SHP77 treated with DMSO at 0.1 percent for 48 hours (cell line): ENCODE data around the gene ELAVL3.

Experiments
- DNase-seq: peaks from one replicate; lab custom pipeline; 2025; lab: John Stamatoyannopoulos, UW

ELAVL3 gene

DNA sequence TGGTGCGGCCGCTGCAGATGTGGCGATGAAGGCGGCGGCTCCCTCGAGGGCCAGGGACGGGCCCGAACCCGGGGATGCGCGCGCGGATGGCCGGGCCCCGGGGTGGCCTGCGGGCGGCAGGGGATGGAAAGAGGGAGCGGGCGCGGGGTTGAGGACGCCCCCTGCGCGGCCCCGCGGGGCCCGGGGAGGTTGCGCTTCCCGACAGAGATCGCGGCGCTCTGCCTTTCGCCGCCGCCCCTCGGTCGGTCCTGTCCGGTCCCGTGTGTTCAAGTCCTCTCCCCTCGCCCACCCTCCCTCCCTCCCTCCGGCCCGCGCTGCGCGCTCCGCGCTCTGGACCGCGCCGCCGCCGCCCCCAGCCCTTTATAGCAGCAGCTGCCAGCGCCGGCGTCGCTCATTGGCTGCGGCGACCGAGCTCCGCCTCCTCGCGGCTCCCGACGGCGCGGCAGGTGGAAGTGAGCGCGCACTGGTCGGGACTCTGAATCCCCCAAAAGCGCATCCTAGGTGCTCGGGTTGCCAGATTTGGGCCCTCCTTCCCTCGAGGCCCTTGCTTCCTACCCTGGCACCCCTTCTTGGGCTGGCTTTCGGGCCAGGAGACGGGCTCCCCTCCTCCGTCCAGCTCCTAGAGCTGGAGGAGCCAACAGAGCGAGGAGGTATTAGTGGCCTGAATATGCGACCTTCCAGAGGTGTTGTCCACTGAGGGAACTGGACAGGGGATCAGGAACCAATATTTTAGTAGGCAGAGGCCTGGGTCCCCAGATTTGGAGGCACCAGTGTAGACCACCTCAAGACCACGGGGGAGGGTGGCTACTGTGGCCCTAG is at the start of gene ELAVL3:
ELAVL3 (minus strand) TSS at position 332 of the 819 bp plus-strand sequence. CDS start 438 bp downstream, outside the sequence.
- DNase-seq: no peak

DNA sequence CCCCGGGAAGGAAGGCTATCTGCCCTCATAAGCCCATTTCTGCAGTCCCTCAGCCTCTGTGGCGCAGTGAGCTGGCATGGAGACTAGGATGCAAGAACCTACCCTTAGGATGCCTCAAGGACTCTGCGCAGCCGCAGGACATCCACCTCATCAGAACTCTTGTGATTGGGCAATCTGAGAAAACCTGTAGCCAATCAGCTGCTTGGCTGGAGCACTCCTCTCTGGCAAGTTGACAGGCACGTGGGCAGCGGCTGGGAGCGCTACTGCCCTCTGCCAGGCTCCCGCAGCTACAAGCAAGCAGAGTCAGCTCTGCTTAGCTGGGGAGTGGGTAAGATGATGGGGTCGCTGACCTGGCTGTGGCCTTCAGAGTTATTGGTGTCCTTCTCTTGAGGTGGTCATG is 49.6 kb upstream of the ELAVL3 start:
- peak; percentile 97 for DNase-seq

DNA sequence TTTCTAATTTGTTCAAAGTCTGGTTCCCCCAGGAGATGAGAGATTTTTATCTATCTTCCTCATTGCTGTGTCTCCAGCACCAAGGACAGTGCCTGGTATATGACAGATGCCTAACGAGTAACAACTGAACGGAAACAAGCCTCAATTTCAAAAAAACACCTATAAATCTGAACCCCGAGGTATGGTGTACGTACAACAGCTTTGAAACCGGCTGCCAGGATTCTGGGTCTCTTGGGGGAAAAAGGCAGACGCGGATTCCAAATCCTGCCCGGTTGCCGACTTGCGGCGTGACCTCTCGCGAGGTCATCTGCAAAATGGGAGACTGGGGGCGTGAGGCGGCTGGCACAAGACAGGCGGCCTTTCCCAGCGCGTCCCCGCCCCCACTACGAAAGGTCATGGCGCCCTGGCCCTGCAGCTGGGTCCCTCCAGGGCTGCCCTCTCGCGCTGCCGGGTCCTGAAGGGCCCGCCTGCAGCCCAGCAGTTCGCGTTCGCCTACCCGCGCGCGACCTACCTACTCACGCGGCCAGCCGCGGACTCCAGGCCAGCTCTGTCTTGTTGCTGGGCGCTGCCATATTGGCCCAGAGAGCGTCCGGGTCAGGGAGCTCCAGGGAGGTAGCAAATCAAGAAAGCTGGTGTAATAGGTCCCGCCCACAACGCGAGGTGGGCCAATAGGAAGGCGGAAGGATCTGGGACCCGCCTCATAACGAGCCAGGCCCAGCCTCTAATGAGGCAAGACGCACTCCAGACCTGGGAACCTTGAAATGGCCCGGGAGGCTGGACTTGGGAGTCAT is 47.9 kb upstream of the ELAVL3 start, which contains the start of gene ECSIT:
ECSIT (minus strand) TSS at position 584 of the 791 bp plus-strand sequence. CDS start 9,964 bp downstream, outside the sequence.
- peak; percentile 92 for DNase-seq

DNA sequence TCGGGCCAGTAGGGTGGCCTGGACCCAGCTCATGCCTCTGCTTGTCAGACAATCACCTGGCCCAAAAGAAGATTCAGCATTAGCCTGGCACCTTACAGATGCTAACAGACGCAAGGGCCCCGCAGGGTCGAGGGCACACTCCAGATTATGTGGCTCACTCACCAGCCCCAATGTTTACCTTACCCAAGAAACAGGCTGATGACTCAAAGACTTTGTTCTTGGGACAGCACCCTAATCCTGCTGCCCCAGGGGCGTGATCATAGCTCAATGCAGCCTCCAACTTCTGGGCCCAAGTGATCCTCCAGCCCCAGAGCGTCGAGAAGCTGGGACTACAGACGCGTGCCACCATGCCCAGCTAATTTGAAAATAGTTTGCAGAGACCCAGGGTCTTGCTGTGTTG is 38.3 kb upstream of the ELAVL3 start:
- DNase-seq: no peak

DNA sequence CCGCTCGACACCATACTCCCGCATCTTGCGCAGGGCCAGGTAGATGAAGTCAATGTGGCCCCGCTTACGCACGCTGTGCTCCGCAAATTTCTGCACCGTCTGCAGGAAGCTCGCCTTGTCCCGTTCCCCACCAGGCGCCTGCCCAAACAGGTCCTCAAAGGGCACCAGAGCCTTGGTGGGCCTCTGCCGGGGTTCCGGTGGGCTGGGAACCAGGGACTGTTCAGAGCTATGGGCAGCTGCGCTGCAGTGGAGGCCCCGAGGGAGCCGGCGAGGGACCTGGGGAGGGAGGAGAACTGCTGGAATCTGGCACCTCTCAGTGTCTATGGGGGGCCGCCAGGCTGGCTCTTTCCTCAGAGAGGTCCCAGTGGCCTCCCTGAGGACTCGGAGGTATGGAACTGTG is 33.1 kb upstream of the ELAVL3 start:
- no peak for DNase-seq

DNA sequence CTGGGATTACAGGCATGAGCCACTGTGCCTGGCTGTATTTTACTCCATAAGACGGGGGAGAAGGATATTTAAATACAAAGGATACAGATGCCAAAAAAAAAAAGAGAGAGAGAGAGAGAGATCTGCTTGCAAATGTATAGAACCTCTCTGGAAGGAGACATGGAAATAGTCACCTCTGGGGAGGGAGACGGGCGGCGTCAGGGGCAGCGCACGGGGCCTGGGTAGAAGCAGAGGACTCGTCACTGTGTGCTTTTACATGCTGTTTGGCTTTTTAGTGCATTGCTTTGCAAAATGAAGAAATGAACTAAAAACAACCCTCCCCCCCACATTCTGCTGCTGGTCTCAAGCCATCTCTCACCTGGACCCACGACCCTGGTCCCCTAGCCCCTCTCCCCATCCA is 29.6 kb upstream of the ELAVL3 start:
- no peak for DNase-seq

DNA sequence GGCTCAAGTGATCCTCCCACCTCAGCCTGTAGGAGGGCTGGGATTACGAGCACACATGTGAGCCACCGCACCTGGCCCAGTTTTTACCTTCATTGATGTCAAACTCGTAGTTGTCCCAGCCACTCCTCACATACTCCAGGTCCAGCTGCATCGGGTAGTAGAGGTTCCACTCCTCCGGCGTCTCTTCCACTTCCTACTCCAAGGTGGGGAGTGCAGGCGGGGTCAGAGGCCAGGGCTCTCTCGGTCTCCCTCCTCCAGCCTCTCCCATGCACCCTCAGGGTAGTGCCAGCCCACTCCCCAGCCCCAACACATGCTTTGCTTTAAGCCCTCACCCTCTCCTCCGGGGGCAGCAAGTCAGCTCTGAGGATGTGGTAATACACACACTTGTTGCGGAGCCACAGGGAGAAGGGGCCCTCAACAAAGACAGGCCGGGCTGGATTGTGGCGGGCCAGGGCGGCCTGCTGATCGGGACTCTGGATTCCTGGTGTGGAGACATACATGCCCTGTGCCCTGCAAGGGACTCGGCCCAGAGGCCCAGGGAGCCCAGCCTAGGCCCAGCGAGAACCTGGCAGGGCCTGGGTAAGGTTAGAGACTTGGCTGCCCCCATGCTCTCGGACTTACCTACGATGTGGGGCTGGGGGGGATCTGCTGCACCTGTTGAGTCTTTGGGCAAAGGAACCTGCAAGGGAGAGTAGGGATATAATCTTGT is 26.7 kb upstream of the ELAVL3 start:
- DNase-seq: no peak

DNA sequence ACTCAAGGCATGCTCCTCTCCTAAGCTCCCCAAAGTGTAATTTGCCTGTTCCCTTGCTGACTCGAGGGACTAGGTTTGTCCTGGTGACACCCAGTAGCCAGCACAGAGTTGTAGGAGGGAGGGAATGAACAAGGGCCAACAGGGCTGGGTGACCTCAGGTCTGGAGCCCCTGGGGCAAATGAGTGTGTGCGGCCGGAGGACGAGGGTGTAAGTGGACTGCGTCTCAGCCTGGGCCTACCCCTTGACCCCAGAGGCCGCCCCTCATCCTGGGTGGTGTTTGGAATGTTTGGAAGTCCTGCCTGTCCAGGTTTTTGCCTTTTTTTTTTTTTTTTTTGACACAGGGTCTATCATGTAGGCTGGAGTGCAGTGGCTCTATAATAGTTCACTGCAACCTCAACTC is 26.1 kb upstream of the ELAVL3 start:
- DNase-seq: no peak

DNA sequence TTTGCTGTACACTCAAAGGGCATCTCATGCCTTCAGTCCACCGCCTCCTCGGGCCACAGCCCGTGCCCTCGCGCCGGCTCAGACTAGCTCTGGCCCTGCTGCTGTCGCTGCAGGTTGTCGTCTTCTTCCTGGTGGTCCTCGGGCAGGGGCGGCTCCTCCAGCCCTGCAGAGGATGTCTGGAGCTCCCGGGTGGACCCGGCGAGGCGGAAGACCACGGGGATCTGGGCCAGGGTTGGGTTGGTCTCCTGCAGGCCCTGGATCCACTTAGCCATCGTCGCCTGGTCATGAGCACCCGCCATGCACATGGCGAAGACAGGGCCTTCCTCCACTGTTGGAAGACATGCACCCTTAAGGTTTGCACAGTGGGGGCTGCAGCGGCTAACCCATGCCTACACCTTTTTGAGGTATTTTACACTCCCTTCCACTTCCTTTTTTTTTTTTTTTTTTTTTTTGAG is 25.3 kb upstream of the ELAVL3 start:
- DNase-seq: peak; percentile 85

DNA sequence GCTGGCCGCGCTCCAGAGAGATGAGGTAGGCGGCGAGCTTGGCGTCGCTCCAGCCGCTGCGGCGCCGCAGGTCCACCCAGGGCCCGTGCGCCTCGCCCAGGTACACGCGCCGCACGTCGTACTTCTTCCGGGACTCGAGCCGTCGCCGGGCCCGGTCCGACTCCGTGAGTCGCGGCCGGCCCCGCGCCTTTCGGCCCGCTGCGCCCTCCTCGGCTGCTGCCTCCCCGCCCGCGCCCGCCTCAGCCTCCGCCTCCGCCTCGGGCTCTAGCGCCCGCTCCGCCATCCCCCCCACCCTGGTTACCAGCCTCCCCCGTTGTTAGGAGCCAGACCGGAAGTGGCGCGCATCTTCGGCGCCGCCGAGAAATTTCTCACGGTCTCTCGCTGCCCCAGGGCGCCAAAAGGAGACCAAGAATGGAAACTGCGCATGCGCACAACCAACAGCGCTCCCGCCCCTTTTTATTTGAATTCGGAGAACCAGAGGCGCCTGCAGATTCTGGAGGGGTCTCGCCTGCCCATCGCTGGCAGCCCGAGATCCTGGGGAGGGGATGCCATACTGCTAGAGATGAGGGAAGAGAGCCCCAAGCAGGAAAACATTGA is 24.8 kb upstream of the ELAVL3 start, which contains the start of gene ZNF653:
ZNF653 (minus strand) TSS at position 336 of the 597 bp plus-strand sequence; CDS start at position 283, 53 bp downstream.
- peak; percentile 85 for DNase-seq

DNA sequence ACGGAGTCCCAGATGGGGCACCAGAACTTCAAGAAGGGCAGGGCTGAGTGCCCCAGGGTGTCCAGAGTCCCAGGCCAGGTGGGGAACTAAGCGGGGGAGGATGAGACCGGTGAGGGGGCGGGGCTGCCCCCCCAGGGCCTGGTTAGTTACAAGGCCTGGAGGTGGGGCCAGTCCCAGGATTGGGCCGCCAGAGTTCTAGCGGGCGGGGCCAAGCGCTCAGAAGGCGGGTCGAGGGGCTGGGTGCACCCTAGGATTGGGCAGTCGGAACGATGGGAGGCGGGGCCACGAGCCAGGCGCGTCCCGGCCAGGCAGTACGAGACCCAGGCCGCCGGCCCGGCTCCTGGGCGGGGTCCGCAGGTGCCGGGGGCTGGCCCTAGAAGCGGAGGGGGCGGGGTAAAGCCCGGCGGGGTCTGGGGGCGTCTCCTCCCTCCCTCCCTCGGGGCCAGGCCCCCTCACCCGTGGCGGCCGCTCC is 24.2 kb upstream of the ELAVL3 start:
- peak; percentile 79 for DNase-seq

DNA sequence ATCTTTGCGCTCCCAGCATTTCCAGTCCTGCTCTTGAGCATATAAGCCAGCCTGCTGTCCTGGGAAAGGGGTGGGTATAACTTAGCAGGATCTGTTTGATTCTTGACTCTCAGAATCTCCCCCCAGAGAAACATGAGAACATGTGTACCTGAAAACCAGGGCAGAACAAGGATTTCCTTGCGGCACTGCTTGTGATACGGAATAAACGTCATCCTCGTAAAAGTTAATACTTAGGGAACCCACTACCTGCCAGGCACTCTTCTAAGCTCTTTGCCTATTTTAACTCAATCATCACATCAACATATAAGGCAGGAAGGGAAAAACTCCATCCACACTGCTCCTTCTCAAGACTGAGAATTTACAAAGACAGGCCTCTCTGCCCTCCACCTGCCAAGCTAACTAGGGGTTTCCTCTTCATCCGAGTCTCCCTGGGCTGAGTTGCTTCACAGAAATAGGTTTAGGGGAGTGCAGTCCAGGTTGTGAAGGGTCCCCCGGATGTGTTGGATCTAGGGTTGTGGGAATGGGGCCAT is 23.7 kb upstream of the ELAVL3 start:
- no peak for DNase-seq

DNA sequence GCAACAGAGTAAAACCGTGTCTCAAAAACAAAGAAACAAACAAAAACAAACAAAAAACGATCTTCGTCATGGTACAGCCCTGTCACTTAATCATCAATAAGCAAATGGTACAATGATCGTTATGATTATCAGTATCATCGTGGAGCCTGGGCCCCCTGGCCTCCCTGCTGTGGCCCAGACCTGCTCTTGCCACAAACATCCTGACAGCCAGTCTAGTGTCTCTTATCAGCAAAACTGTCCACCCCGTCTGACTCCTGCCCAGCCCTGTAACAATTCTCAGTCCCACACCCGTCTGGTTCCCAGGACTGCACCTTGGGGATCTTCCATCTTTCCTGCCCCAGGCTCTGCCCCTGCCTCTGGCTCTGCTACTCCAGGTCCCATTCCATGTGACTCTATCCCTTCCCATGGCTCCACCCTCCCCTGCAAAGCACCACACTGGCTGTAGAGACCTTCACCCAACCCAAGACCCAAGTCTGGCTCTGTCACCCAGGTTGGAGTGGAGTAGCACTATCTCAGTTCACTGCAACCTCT is 19.1 kb upstream of the ELAVL3 start:
- DNase-seq: no peak

DNA sequence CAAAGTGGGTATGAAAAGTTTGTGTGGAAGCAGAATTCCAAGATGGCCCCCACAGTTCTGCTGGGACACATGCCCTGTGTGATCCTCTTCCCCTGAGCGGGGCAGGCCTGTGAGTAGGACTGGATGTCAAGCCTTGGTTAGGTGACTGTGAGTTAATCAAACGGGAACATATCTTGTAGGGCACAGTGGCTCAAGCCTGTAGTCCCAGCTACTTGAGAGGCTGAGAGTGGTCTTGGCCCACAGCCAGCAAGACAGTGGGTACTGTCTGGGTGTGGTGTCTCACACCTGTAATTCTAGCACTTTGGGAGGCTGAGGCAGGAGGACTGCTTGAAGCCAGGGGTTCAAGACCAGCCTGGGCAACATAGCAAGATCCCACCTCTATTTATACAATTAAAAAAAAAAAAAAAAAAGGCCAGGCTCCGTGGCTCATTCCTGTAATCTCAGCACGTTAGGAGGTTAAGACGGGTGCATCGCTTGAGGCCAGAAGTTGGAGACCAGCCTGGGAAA is 18.4 kb upstream of the ELAVL3 start:
- no peak for DNase-seq

DNA sequence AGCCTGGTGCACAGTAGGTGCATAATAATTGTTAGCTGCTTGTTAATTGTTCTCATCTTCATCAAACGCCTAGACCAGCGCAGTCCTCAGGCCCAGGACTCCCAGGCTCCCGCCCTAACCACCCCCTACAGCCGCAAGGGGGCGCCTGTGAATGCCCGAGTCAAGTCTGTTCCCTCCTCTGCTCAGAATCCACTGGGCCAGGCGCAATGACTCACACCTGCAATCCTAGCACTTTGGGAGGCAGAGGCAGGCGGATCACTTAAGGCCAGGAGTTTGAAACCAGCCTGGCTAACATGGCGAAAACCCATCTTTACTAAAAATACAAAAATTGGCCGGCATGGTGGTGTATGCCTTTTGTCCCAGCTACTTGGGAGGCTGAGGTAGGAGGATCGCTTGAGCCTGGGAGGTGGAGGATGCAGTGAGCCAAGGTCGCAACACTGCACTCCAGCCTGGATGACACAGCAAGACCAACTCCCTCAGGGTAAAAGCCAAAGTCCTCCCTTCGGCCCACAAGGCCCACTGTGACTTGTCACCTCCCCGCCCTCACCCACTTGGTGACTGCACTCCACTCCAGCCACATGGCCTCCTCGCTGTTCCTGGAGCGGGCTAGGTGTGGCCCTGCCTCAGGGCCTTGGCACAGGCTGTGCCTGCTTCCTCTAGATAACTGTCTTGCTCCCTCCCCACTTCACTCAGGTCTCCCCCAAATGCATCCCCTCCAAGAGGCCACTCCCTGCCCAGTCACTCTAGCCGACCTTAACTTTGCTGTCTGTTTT is 15.7 kb upstream of the ELAVL3 start:
- DNase-seq: peak; percentile 26

DNA sequence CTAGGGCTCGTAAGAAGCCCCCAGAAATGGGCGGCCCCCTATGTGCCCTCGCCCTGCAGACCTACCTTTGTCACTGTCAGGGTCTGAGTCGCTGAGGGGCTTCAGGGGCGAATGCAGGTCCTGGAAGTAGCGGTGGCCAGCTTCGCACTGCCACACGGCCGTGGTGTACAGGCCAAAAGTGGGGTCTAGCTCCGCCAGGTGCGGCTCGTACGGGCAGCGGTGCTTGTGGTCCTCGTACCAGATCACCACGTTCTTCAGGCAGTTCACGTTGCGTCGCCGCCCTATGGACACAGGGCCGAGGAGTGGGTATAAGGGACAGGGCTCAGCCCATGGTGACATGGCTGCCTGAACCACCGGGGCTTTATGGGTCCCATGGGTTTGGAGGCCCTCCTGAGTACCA is 15.0 kb upstream of the ELAVL3 start:
- DNase-seq: no peak

DNA sequence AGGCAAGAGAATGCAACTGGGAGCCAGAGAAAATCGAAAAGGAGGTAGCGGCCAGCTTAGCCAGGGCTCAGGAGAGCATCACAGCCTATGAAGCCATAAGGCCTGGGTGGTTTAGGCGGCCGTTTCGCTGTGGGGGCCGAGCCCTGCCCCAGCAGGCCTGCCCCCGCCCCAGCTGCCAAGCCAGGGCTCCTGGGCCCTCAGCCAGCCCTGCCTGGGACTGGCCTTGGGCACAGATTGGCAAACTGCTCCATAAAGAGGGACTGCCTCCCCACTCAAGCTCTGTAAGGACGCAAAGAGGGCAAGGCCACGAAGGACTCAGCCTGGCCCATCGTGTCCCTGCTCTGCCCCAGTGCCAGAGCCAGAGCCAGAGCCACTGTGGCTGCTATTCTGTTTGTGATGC is 14.6 kb upstream of the ELAVL3 start:
- no peak for DNase-seq

DNA sequence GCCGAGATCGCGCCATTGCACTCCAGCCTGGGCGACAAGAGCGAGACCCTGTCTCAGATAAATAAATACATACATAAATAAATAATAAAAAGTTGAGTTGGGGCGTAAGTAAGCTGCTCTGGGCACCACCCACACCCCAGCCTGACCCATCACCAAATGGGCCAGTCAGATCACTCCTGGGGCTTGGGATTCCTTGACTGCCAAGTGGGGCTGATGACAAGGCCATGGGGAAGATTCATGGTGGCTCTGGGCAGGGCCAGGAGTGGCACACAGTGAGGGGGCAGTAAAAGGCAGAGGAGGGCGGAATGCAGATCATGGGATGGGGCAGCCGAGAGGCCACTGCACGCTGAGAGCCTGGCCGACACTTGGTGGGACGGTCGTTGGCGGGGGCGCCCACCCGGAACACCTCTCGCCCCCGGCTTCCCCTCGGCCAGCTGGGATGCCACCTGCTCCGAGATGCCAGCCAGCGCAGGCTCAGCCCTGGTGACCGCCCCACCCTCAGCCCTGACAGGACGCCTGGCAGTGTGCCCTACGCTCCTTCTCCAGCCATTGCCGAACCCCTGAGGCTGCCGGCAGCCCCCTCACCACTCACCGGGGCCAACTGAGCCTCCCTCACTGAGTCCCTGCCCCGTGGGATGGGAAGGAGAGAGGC is 13.9 kb upstream of the ELAVL3 start:
- DNase-seq: no peak

DNA sequence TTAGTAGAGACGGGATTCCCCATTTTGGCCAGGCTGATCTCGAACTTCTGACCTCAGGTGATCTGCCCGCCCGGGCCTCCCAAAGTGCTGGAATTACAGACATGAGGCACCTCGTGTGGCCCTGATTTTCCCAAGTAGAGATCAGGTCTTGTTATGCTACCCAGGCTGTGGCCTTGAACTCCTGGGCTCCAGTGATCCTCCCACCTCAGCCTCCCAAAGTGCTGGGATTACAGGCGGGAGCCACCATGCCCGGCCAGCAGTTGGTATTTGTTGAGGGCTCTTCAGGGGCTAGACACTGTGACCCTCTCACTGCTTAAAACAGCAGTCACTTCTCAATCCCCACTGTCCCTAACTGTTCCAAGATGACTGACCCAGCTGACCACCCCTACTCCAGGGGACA is 8.5 kb upstream of the ELAVL3 start:
- no peak for DNase-seq
